ENCODE data around the gene PIK3R6.

Gene PIK3R6

DNA sequence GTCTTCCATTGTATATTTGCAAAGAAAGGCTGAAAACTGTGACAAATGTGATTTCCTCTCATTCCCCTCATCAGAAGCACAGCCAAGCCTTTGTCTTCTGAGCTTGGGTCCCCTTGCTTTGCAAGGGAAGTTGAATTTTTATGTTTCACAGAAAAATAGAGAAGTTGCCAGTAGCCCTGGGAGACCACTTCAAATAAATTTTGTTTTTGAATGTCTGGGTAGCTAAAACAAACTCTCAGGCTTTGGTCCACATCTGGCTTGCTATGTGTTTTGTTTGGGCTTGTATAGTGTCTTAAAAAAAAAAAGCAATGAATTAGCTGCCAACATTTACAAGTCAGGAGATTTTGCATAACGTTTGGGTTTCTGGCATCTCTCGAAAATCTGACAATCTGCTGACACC lies 24.1 kb downstream of the PIK3R6 start:
- Histone ChIP-seq H3K4me3 (IDR thresholded peaks at IDR 0.05; ENCODE audit: insufficient read depth, low read depth, low read length) (no peak overlapping the region), H3K27ac (no peak overlapping the region), H3K4me1 (ENCODE audit: low read depth, poor library complexity, severe bottlenecking) (no peaks in the 10 kb centered on the region)

GRCh38 chr17:8841844-8842243 lies 25.6 kb downstream of the PIK3R6 start:
- Histone ChIP-seq H3K79me2 (ENCODE audit: insufficient read depth, low read depth) (no peaks in the 10 kb centered on the region), H4K20me1 (ENCODE audit: insufficient read depth) (no peaks in the 10 kb centered on the region), H2AFZ (ENCODE audit: low read depth) (no peak overlapping the region), H3K4me3 (IDR thresholded peaks at IDR 0.05; ENCODE audit: insufficient read depth, low read depth, low read length) (no peak overlapping the region), H3K36me3 (ENCODE audit: insufficient read depth) (no peaks in the 10 kb centered on the region), H3K27me3 (ENCODE audit: insufficient read depth, low read depth) (no peaks in the 10 kb centered on the region), H3K9ac (no peak overlapping the region), H3K4me2 (no peak overlapping the region), H3K4me1 (ENCODE audit: low read depth, poor library complexity, severe bottlenecking) (no peaks in the 10 kb centered on the region), H3K27ac (no peak overlapping the region)
- no peak for TF ChIP-seq CTCF (conservative IDR thresholded peaks at IDR 0.05; ENCODE audit: low read depth, low read length)

More for the DNA sequence above, 24.1 kb downstream of the PIK3R6 start:
- Histone ChIP-seq H3K4me2 (no peak overlapping the region), H4K20me1 (ENCODE audit: insufficient read depth) (no peaks in the 10 kb centered on the region), H2AFZ (ENCODE audit: low read depth) (no peak overlapping the region), H3K36me3 (ENCODE audit: insufficient read depth) (no peaks in the 10 kb centered on the region), H3K9ac (no peak overlapping the region), H3K79me2 (ENCODE audit: insufficient read depth, low read depth) (no peaks in the 10 kb centered on the region), H3K27me3 (ENCODE audit: insufficient read depth, low read depth) (no peaks in the 10 kb centered on the region)
- TF ChIP-seq CTCF (conservative IDR thresholded peaks at IDR 0.05; ENCODE audit: low read depth, low read length), result no peak

GRCh38 chr17:8839410-8839935 lies 28.0 kb downstream of the PIK3R6 start:
- no peak for TF ChIP-seq CTCF (conservative IDR thresholded peaks at IDR 0.05; ENCODE audit: low read depth, low read length)
- H3K4me3 ChIP-seq (IDR thresholded peaks at IDR 0.05; ENCODE audit: insufficient read depth, low read depth, low read length), result no peak overlapping the region
- no peak overlapping the region for H3K4me2 ChIP-seq
- no peaks in the 10 kb centered on the region for H3K79me2 ChIP-seq (ENCODE audit: insufficient read depth, low read depth)
- H3K4me1 ChIP-seq (ENCODE audit: low read depth, poor library complexity, severe bottlenecking), result no peaks in the 10 kb centered on the region
- H3K27me3 ChIP-seq (ENCODE audit: insufficient read depth, low read depth), result no peaks in the 10 kb centered on the region
- no peak overlapping the region for H3K9ac ChIP-seq
- H4K20me1 ChIP-seq (ENCODE audit: insufficient read depth), result no peaks in the 10 kb centered on the region
- no peak overlapping the region for H2AFZ ChIP-seq (ENCODE audit: low read depth)
- H3K27ac ChIP-seq, result no peak overlapping the region
- no peaks in the 10 kb centered on the region for H3K36me3 ChIP-seq (ENCODE audit: insufficient read depth)

- H3K4me1 ChIP-seq (ENCODE audit: low read depth, poor library complexity, severe bottlenecking), result no peaks in the 10 kb centered on the region
- H3K9ac ChIP-seq, result no peak overlapping the region
- TF ChIP-seq CTCF (conservative IDR thresholded peaks at IDR 0.05; ENCODE audit: low read depth, low read length), result no peak
- no peaks in the 10 kb centered on the region for H3K36me3 ChIP-seq (ENCODE audit: insufficient read depth)
- no peaks in the 10 kb centered on the region for H3K79me2 ChIP-seq (ENCODE audit: insufficient read depth, low read depth)
- H3K4me2 ChIP-seq, result no peak overlapping the region
- no peak overlapping the region for H3K27ac ChIP-seq
- no peak overlapping the region for H2AFZ ChIP-seq (ENCODE audit: low read depth)
- no peaks in the 10 kb centered on the region for H3K27me3 ChIP-seq (ENCODE audit: insufficient read depth, low read depth)
- no peaks in the 10 kb centered on the region for H4K20me1 ChIP-seq (ENCODE audit: insufficient read depth)
- no peak overlapping the region for H3K4me3 ChIP-seq (IDR thresholded peaks at IDR 0.05; ENCODE audit: insufficient read depth, low read depth, low read length)
Observed at GRCh38 chr17:8838551-8839095, 28.9 kb downstream of the PIK3R6 start.
